Brain microvascular endothelial cell (primary cell): ENCODE data around the gene ABCC9.

Experiments used
- DNase-seq: peaks from one replicate; pipeline ENCODE4 v3.0.0-alpha.2; 2020
- H3K27ac ChIP-seq: fragments of 250-450 bp; sonication (Bioruptor Pico); 2 replicates; pipeline ENCODE4 v1.5.1; 2020; ENCODE audit warnings: mild to moderate bottlenecking, moderate library complexity
- H3K27me3 ChIP-seq: fragments of 250-450 bp; sonication (Bioruptor Pico); replicated peaks from 2 replicates; pipeline ENCODE4 v1.5.1; 2020; ENCODE audit warnings: mild to moderate bottlenecking
- H3K36me3 ChIP-seq: fragments of 250-450 bp; sonication (Bioruptor Pico); replicated peaks from 2 replicates; pipeline ENCODE4 v1.5.1; 2020; ENCODE audit warnings: mild to moderate bottlenecking
- H3K4me3 ChIP-seq: 2 replicates; pipeline ENCODE4 v1.5.1; 2011; ENCODE audit warnings: low read depth, mild to moderate bottlenecking, control low read depth, low read length, moderate library complexity
- in situ Hi-C: cut with HindIII; loops from 2 replicates; pipeline ENCODE4 v1.10.0; 2017; ENCODE audit warnings: low sequenced_read_pairs, low pct_ligation_motif_present
- TF ChIP-seq, protein P1 (sequence below): IDR thresholded peaks from 2 replicates; pipeline ENCODE4 v1.5.1; 2011; ENCODE audit warnings: low read depth, mild to moderate bottlenecking, moderate library complexity, low read length, control low read depth, inconsistent platforms; ENCODE audit errors: missing control alignments

Gene ABCC9

DNA sequence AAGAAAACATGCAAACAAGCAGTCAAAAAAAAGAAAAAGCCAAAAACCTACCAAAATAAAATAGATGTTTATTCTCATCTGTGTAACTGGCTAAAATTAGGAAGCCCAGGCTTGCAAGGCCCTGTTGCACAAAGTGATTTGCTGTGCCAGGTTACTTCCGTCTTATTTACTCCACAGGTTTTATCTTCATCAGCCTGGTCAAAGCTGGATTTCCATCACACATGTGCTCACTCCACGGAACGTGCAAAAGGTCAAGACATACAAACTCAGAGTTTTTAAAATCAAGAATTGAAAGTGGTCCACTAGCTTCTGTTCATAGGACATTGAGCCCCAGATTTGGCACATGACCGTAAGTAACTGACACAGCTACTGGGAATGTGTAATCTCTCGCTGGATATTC is 181.5 kb downstream of the ABCC9 start:
- Histone ChIP-seq H3K4me3 (no peak overlapping the region), H3K27me3 (no peaks in the 10 kb centered on the region), H3K36me3 (no peaks in the 10 kb centered on the region), H3K27ac (no peak overlapping the region)
- in situ Hi-C loops: no loop called here
- no peak for DNase-seq
- TF ChIP-seq, protein P1, sequence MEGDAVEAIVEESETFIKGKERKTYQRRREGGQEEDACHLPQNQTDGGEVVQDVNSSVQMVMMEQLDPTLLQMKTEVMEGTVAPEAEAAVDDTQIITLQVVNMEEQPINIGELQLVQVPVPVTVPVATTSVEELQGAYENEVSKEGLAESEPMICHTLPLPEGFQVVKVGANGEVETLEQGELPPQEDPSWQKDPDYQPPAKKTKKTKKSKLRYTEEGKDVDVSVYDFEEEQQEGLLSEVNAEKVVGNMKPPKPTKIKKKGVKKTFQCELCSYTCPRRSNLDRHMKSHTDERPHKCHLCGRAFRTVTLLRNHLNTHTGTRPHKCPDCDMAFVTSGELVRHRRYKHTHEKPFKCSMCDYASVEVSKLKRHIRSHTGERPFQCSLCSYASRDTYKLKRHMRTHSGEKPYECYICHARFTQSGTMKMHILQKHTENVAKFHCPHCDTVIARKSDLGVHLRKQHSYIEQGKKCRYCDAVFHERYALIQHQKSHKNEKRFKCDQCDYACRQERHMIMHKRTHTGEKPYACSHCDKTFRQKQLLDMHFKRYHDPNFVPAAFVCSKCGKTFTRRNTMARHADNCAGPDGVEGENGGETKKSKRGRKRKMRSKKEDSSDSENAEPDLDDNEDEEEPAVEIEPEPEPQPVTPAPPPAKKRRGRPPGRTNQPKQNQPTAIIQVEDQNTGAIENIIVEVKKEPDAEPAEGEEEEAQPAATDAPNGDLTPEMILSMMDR: no peak

DNA sequence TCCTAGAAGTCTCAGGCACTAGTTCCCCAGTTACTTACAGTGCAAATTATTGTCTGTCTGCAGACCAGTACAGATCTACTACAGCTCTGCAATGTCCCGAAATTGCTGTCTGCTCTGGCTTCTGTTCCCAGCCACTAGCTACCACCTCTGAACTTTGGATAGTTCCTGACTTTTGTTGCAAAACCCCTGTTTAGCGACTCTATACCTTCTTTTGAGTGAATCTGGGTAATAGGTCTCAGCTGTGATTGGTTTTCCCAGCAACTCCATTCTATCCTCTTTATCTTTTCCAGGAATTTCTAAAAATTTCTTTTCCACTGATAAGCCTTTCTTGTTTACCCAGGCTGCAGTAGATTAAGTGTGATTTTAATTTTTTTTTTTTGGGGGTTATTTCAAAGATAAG is 183.5 kb downstream of the ABCC9 start:
- H3K27me3 ChIP-seq: no peaks in the 10 kb centered on the region
- in situ Hi-C loops: no loop called here
- TF ChIP-seq, protein P1: no peak

DNA sequence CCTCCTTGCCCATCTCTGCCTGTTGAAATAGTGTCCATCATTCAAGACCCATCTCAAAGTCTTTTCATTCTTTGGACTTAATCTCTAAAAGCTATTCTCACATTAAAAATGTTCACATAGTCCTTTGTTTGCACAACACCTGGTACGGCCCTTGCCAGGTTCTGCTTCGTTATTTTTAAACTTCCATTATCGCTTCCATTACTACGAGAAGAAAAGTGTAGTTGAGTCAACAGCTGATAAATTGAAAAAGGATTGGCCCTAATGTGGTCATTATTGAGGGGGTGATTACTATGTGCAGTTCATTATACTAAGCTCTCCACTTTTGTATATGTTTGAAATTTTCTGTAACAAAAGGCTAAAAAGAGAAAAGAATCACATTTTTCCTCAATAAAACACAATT is 184.5 kb downstream of the ABCC9 start:
- TF ChIP-seq, protein P1: no peak
- no peak for DNase-seq
- no peaks in the 10 kb centered on the region for H3K36me3 ChIP-seq
- in situ Hi-C loops: no loop called here
- no peaks in the 10 kb centered on the region for H3K27me3 ChIP-seq
- no peak overlapping the region for H3K27ac ChIP-seq
- no peak overlapping the region for H3K4me3 ChIP-seq

More for the DNA sequence above, 183.5 kb downstream of the ABCC9 start:
- no peaks in the 10 kb centered on the region for H3K36me3 ChIP-seq
- H3K27ac ChIP-seq: no peak overlapping the region
- H3K4me3 ChIP-seq: no peak overlapping the region
- DNase-seq: no peak

DNA sequence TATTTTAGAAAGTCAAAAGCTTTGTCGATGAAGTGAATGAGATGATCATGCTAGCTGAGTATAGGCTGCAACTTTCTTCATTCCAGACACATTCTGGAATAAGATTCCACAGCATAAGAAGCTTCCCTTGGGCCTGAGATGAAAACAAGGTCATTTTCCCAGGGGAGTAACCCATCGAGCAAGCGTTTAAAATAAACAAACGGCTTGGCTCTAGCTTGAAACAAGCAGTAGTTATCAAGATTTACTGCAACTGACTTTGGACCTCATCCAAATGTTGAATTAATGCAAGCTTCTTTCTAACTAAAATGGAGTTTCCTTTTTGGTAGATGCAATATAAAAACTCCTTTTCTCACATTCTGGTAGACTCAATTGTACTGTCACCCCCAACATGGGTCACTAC is 189.7 kb downstream of the ABCC9 start:
- Histone ChIP-seq H3K4me3 (no peak overlapping the region), H3K27ac (peak overlapping the region; percentile 25)

More for the DNA sequence above, 189.7 kb downstream of the ABCC9 start:
- Histone ChIP-seq H3K27me3 (no peaks in the 10 kb centered on the region), H3K36me3 (no peaks in the 10 kb centered on the region)
- in situ Hi-C loops: no loop called here
- peak; percentile 79 for DNase-seq
- TF ChIP-seq, protein P1: no peak
